IMR-90 (cell line): ENCODE results near the gene KCTD16. TPM values are rescaled to one million over a fixed set of nuclear protein-coding genes. Genes with fewer than 3 reads are reported as not detected.

ENCODE experiments used
- ATAC-seq: fragments of 200-7000 bp; cut with Tn5 transposase; 2 replicates; pipeline ENCODE4 v1.9.1; 2020; ENCODE audit warnings: low read depth, mild to moderate bottlenecking, moderate library complexity
- BruUV-seq: library from RNA; stranded (reverse); fragments of 400-500 nt; replicated peaks from 2 replicates; lab custom pipeline; 2021; lab: Mats Ljungman, UMichigan
- CTCF ChIA-PET: fragments of 300-600 bp; formaldehyde crosslinking; extraction: SDS; loops from one replicate; lab custom pipeline; 2021; ENCODE audit warnings: antibody characterized with exemption; lab: Yijun Ruan, JAX
- POLR2A ChIA-PET: fragments of 300-600 bp; sonication (Branson Sonifier 250); formaldehyde crosslinking; loops from one replicate; lab custom pipeline; 2022; ENCODE audit warnings: antibody characterized with exemption; ENCODE audit not compliant: unreplicated experiment; lab: Charles Lee
- DNase-seq: peaks from one replicate; pipeline ENCODE4 v3.0.0; 2013
- H2AFZ ChIP-seq: replicated peaks from 2 replicates; pipeline ENCODE3; 2013; ENCODE audit warnings: low read length, mild to moderate bottlenecking; ENCODE audit not compliant: poor library complexity
- H2AK5ac ChIP-seq: 2 replicates; pipeline ENCODE4 v1.6.1; 2013; ENCODE audit warnings: low read depth, low read length, inconsistent platforms
- H2AK9ac ChIP-seq: replicated peaks from 2 replicates; pipeline ENCODE3; 2013; ENCODE audit warnings: mild to moderate bottlenecking, low read depth, low read length, moderate library complexity; ENCODE audit not compliant: poor library complexity
- H2BK120ac ChIP-seq: 2 replicates; pipeline ENCODE4 v1.6.1; 2013; ENCODE audit warnings: low read depth, low read length, inconsistent platforms
- H2BK15ac ChIP-seq: 3 replicates; pipeline ENCODE4 v1.6.1; 2013; ENCODE audit warnings: low read depth, low read length, inconsistent platforms
- H2BK20ac ChIP-seq: 2 replicates; pipeline ENCODE4 v1.6.1; 2013; ENCODE audit warnings: low read depth, mild to moderate bottlenecking, inconsistent platforms, low read length, moderate library complexity
- H2BK5ac ChIP-seq: 2 replicates; pipeline ENCODE4 v1.6.1; 2013; ENCODE audit warnings: mild to moderate bottlenecking, low read depth, low read length, inconsistent platforms; ENCODE audit not compliant: poor library complexity, severe bottlenecking
- H3K14ac ChIP-seq: replicated peaks from 2 replicates; pipeline ENCODE4 v1.6.1; 2013; ENCODE audit warnings: low read depth, low read length, inconsistent platforms
- H3K18ac ChIP-seq: 2 replicates; pipeline ENCODE4 v1.6.1; 2013; ENCODE audit warnings: low read depth, low read length, control low read depth
- H3K23ac ChIP-seq: 2 replicates; pipeline ENCODE4 v1.6.1; 2013; ENCODE audit warnings: low read depth, low read length, inconsistent platforms
- H3K27ac ChIP-seq: 2 replicates; pipeline ENCODE4 v1.5.1; 2013; ENCODE audit warnings: mild to moderate bottlenecking, control low read depth, low read length; ENCODE audit not compliant: insufficient read depth
- H3K27me3 ChIP-seq: 2 replicates; pipeline ENCODE4 v1.6.1; 2013; ENCODE audit warnings: low read length; ENCODE audit not compliant: control insufficient read depth, insufficient read depth
- H3K36me3 ChIP-seq: 2 replicates; pipeline ENCODE4 v1.6.1; 2013; ENCODE audit warnings: low read length, mixed read lengths; ENCODE audit not compliant: control insufficient read depth, insufficient read depth
- H3K4ac ChIP-seq: 2 replicates; pipeline ENCODE4 v1.6.1; 2013; ENCODE audit warnings: low read depth, low read length, inconsistent platforms
- H3K4me1 ChIP-seq: 2 replicates; pipeline ENCODE4 v1.6.1; 2013; ENCODE audit warnings: low read length, mixed read lengths; ENCODE audit not compliant: control insufficient read depth, insufficient read depth
- H3K4me2 ChIP-seq: 2 replicates; pipeline ENCODE4 v1.6.1; 2013; ENCODE audit warnings: low read depth, mild to moderate bottlenecking, control low read depth, low read length, moderate library complexity
- H3K4me3 ChIP-seq: 2 replicates; pipeline ENCODE4 v1.5.1; 2013; ENCODE audit warnings: low read depth, mild to moderate bottlenecking, control low read depth, low read length, moderate library complexity; ENCODE audit not compliant: insufficient read depth
- H3K56ac ChIP-seq: 2 replicates; pipeline ENCODE4 v1.6.1; 2013; ENCODE audit warnings: low read length, inconsistent platforms; ENCODE audit not compliant: insufficient read depth; ENCODE audit errors: extremely low read depth
- H3K79me1 ChIP-seq, 2 experiments: 2 replicates each; pipeline ENCODE4 v1.6.1; 2013; ENCODE audit warnings: low read length in 2 of 2, inconsistent platforms in 1 of 2, low read depth in 1 of 2
- H3K9ac ChIP-seq: 2 replicates; pipeline ENCODE4 v1.6.1; 2013; ENCODE audit warnings: low read depth, low read length, control low read depth
- H3K9me1 ChIP-seq: 2 replicates; pipeline ENCODE4 v1.6.1; 2013; ENCODE audit warnings: low read length, inconsistent platforms; ENCODE audit not compliant: insufficient read depth
- H3K9me3 ChIP-seq: 2 replicates; pipeline ENCODE4 v1.6.1; 2013; ENCODE audit warnings: low read length; ENCODE audit not compliant: control insufficient read depth, insufficient read depth
- H4K20me1 ChIP-seq: 2 replicates; pipeline ENCODE4 v1.6.1; 2013; ENCODE audit warnings: low read length, inconsistent platforms; ENCODE audit not compliant: insufficient read depth
- H4K5ac ChIP-seq: 2 replicates; pipeline ENCODE4 v1.6.1; 2013; ENCODE audit warnings: mild to moderate bottlenecking, low read depth, low read length, control low read depth
- H4K8ac ChIP-seq, 2 experiments: 2 replicates each; pipeline ENCODE4 v1.6.1; 2013; ENCODE audit warnings: low read depth in 2 of 2, low read length in 2 of 2, control low read depth in 1 of 2, inconsistent platforms in 1 of 2
- H4K91ac ChIP-seq: 2 replicates; pipeline ENCODE4 v1.6.1; 2013; ENCODE audit warnings: low read depth, low read length, inconsistent platforms; ENCODE audit not compliant: insufficient read depth
- CHD1 ChIP-seq: IDR thresholded peaks from 2 replicates; pipeline ENCODE4 v1.6.1; 2012; ENCODE audit warnings: low read depth, low read length, improper control_type of control experiment
- FOS ChIP-seq: fragments of 150-350 bp; IDR thresholded peaks from 2 replicates; pipeline ENCODE4 v1.6.1; 2016; ENCODE audit warnings: low read depth, low read length
- MAFK ChIP-seq: IDR thresholded peaks from 2 replicates; pipeline ENCODE4 v1.6.1; 2012; ENCODE audit warnings: low read depth, low read length, improper control_type of control experiment
- MXI1 ChIP-seq: IDR thresholded peaks from 2 replicates; pipeline ENCODE4 v1.6.1; 2012; ENCODE audit warnings: low read depth, mild to moderate bottlenecking, low read length, moderate library complexity, borderline replicate concordance
- RCOR1 ChIP-seq: IDR thresholded peaks from 2 replicates; pipeline ENCODE4 v1.6.1; 2012; ENCODE audit warnings: mild to moderate bottlenecking, low read length, improper control_type of control experiment; ENCODE audit not compliant: insufficient replicate concordance
- RFX5 ChIP-seq: IDR thresholded peaks from 2 replicates; pipeline ENCODE4 v1.8.0; 2012; ENCODE audit warnings: low read depth, mild to moderate bottlenecking, low read length, moderate library complexity
- dilution Hi-C: fragments of 300-500 bp; cut with HindIII; formaldehyde crosslinking; loops from one replicate; pipeline ENCODE4 v1.14.3; 2018; ENCODE audit warnings: low sequenced_read_pairs; ENCODE audit not compliant: unreplicated experiment
- in situ Hi-C: fragments of 300-500 bp; cut with MboI; formaldehyde crosslinking; loops from 3 replicates; pipeline ENCODE4 v1.14.3; 2019; ENCODE audit warnings: low sequenced_read_pairs, inconsistent platforms, mixed read lengths
- intact Hi-C: fragments of 100-400 bp; cut with micrococcal nuclease; formaldehyde crosslinking; loops from 2 replicates; pipeline ENCODE4 v1.10.0; 2022
- polyA plus RNA-seq, 3 experiments: library from polyadenylated mRNA; depleted of rRNA; stranded (reverse); fragments of >200 nt; gene quantifications; 2 replicates each; pipeline ENCODE4 v1.2.3, GENCODE V29; 2012; ENCODE audit warnings: low replicate concordance in 1 of 3
- total RNA-seq: library from RNA; depleted of rRNA; stranded (reverse); fragments of >200 nt; gene quantifications from 2 replicates; pipeline ENCODE4 v1.2.3, GENCODE V29; 2012
- TF ChIP-seq, protein P1 (sequence below): fragments of 150-350 bp; IDR thresholded peaks from 2 replicates; pipeline ENCODE4 v1.6.1; 2016; ENCODE audit warnings: low read depth, mild to moderate bottlenecking, low read length, moderate library complexity, borderline replicate concordance

KCTD16 gene
- total and polyA plus RNA-seq, 2 of the 4 experiments (the other 2 are of a cell fraction) = 0.43 to 1.1 TPM

DNA sequence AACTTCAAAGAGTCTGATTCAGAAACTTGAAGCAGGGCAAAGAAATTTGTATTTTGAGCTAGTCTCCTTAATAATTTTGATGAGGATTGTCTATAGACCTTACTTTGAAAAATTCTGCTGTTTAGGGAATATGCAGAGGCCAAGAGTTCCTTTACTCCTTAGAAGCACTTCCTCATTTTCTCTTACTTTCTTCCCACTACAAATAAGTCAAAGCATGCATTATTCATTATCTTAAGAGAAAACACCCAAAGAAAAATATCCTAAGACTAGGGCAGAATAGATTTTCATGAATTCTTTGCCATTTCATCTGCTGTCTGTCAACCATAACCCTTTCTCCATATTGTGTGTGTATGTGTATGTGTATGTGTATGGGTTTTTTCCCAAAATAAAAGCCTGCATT is 307.9 kb downstream of the KCTD16 start:
- Histone ChIP-seq H2AK5ac (no peak overlapping the region), H4K91ac (no peak overlapping the region), H3K18ac (no peak overlapping the region), H3K4me2 (no peak overlapping the region), H4K20me1 (no peaks in the 10 kb centered on the region), H3K27ac (no peak overlapping the region), H3K14ac (no peak overlapping the region), H2AK9ac (no peak overlapping the region), H3K36me3 (no peaks in the 10 kb centered on the region), H3K9me3 (no peaks in the 10 kb centered on the region), H3K4ac (no peak overlapping the region), H3K4me1 (peaks cover under 1% of the 10 kb centered on the region; the same call in 1 of the 2 replicates), H3K79me1 (no peaks in the 10 kb centered on the region), H2BK120ac (no peak overlapping the region), H4K8ac (no peak overlapping the region), H2BK15ac (no peak overlapping the region), H2BK5ac (no peak overlapping the region), H3K9ac (no peak overlapping the region), H2BK20ac (no peak overlapping the region), H3K23ac (no peak overlapping the region), H2AFZ (no peak overlapping the region), H4K5ac (no peak overlapping the region), H3K27me3 (no peaks in the 10 kb centered on the region), H3K9me1 (no peaks in the 10 kb centered on the region), H3K56ac (no peak overlapping the region), H3K4me3 (no peak overlapping the region)
- DNase-seq (no peak), ATAC-seq (no peak)
- in situ Hi-C loops (no loop called here), intact Hi-C loops (no loop called here), dilution Hi-C loops (no loop called here)
- TF ChIP-seq MAFK (no peak), FOS (no peak), RCOR1 (no peak), MXI1 (no peak), CHD1 (no peak), RFX5 (no peak)
- TF ChIP-seq, protein P1, sequence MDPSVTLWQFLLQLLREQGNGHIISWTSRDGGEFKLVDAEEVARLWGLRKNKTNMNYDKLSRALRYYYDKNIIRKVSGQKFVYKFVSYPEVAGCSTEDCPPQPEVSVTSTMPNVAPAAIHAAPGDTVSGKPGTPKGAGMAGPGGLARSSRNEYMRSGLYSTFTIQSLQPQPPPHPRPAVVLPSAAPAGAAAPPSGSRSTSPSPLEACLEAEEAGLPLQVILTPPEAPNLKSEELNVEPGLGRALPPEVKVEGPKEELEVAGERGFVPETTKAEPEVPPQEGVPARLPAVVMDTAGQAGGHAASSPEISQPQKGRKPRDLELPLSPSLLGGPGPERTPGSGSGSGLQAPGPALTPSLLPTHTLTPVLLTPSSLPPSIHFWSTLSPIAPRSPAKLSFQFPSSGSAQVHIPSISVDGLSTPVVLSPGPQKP = no peak
- ChIA-PET CTCF (interaction anchor here (0.6 kb wide), 1 partner anchor 246 kb away, joined by 4 read pairs; no protein-coding TSS in a partner anchor), POLR2A (no interaction called here)
- no TSS peak for BruUV-seq
